Measurements from ENCODE around the gene TMEM176A. TPM values are rescaled to one million over a fixed set of nuclear protein-coding genes. Genes with fewer than 3 reads are reported as not detected.

TMEM176A gene
- polyA plus RNA-seq, 1 donor from 2014 or later: not detected

- H3K9ac ChIP-seq (ENCODE audit: low read length): no peak overlapping the region
- H3K36me3 ChIP-seq (ENCODE audit: insufficient read depth, low read length): no peaks in the 10 kb centered on the region
- H3F3A ChIP-seq (ENCODE audit: insufficient read depth, low read length, poor library complexity, severe bottlenecking): no peaks in the 10 kb centered on the region
- TF ChIP-seq SMC3 (conservative IDR thresholded peaks at IDR 0.05; ENCODE audit: poor library complexity): no peak
- H3K4me3 ChIP-seq (ENCODE audit: low read length): no peak overlapping the region
- H3K9me3 ChIP-seq (ENCODE audit: low read length): no peaks in the 10 kb centered on the region
- peaks cover 3% of the 10 kb centered on the region for H3K27me3 ChIP-seq (ENCODE audit: insufficient read depth, low read depth, low read length)
- H3K79me2 ChIP-seq (replicated peaks; ENCODE audit: insufficient read depth, low read length): no peaks in the 10 kb centered on the region
- H3K4me2 ChIP-seq (ENCODE audit: low read length): no peak overlapping the region
- H3K27ac ChIP-seq (ENCODE audit: low read length): no peak overlapping the region
- H4K20me1 ChIP-seq (ENCODE audit: insufficient read depth): no peaks in the 10 kb centered on the region
- H3K9me2 ChIP-seq (ENCODE audit: insufficient read depth, low read length): no peaks in the 10 kb centered on the region
- H2AFZ ChIP-seq (ENCODE audit: low read depth, low read length): no peak overlapping the region
Measured at GRCh38 chr7:150793569-150794238, 6.9 kb upstream of the TMEM176A start.

GRCh38 chr7:150797661-150798060, 2.9 kb upstream of the TMEM176A start:
- H3K27ac ChIP-seq (ENCODE audit: low read length): no peak overlapping the region

More at GRCh38 chr7:150797661-150798060, 2.9 kb upstream of the TMEM176A start:
- Histone ChIP-seq H3F3A (ENCODE audit: insufficient read depth, low read length, poor library complexity, severe bottlenecking) (no peaks in the 10 kb centered on the region), H2AFZ (ENCODE audit: low read depth, low read length) (no peak overlapping the region), H3K79me2 (replicated peaks; ENCODE audit: insufficient read depth, low read length) (no peaks in the 10 kb centered on the region), H4K20me1 (ENCODE audit: insufficient read depth) (no peaks in the 10 kb centered on the region), H3K4me2 (ENCODE audit: low read length) (no peak overlapping the region), H3K4me3 (ENCODE audit: low read length) (no peak overlapping the region), H3K9me3 (ENCODE audit: low read length) (no peaks in the 10 kb centered on the region), H3K9me2 (ENCODE audit: insufficient read depth, low read length) (no peaks in the 10 kb centered on the region), H3K27me3 (ENCODE audit: insufficient read depth, low read depth, low read length) (peaks cover 40% of the 10 kb centered on the region), H3K36me3 (ENCODE audit: insufficient read depth, low read length) (no peaks in the 10 kb centered on the region), H3K9ac (ENCODE audit: low read length) (no peak overlapping the region)
- TF ChIP-seq SMC3 (conservative IDR thresholded peaks at IDR 0.05; ENCODE audit: poor library complexity) (no peak), RAD21 (conservative IDR thresholded peaks at IDR 0.05) (no peak), POLR2AphosphoS5 (IDR thresholded peaks at IDR 0.05) (no peak), REST (IDR thresholded peaks at IDR 0.05; ENCODE audit: borderline replicate concordance) (no peak), MXI1 (conservative IDR thresholded peaks at IDR 0.05; ENCODE audit: poor library complexity, severe bottlenecking) (no peak), EP300 (conservative IDR thresholded peaks at IDR 0.05; ENCODE audit: poor library complexity, severe bottlenecking) (no peak), EZH2 (IDR thresholded peaks at IDR 0.05; ENCODE audit: borderline replicate concordance, insufficient read depth, low read length, poor library complexity, severe bottlenecking) (no peak), CTCF (IDR thresholded peaks at IDR 0.05; ENCODE audit: poor library complexity, severe bottlenecking) (no peak), TAF1 (IDR thresholded peaks at IDR 0.05; ENCODE audit: low read depth) (no peak)
